Measurements from ENCODE around the gene SBSN.
"Not testable (repeated sequence)": the region's sequence is repeated elsewhere in the genome, so short reads cannot be mapped to it uniquely, and the experiment has no call there.

Gene SBSN

DNA sequence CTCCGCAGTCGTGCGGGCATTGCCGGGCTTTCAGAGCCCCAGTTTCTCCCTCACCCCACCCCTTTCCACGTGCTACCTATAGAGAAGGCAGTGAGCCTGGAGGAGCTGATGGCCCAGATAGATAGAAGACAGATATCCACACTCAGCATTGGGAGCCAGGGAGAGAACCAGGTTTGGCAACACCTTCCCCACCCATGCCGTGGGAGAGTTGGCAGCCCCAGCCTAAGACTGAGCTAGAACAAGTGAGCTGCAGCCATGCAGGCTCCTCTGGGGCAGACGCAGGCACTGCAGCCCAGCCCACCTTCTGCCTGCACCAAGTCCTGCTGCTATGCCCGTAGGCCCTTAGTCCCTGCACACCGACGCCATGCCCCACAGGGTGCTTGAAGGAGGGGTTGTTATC lies 27.5 kb downstream of the SBSN start:
- DNase-seq: no peak

DNA sequence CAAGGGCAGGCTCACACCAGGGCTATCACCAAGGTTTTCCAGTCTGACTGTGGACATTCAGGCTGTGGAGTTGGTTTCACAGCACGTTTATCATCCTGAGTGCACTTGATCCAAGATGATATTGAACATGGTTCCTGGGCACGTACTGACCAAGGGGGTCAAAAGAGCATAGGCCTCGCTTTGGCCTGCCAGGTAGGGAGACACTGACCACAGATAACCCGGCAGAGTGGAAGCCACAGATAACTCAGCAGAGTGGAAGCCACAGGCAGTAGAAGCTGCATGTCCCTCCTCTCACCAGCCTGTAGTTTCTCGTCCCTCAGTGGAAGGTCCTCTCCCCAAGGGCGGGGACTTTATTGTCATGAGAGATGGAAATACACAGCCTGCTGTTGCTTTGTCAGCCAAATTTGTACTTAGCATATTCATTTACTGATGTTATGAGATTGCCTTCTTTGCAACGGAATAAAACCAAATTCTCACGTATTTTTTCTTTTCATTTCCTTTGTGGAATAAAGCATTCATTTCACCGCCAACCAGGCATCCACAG lies 29.1 kb downstream of the SBSN start:
- peak; percentile 19 for DNase-seq

GRCh38 chr19:35498220-35498619 lies 29.9 kb downstream of the SBSN start:
- DNase-seq: no peak

- no peak for DNase-seq
Observed at GRCh38 chr19:35497406-35497805, 30.7 kb downstream of the SBSN start.

DNA sequence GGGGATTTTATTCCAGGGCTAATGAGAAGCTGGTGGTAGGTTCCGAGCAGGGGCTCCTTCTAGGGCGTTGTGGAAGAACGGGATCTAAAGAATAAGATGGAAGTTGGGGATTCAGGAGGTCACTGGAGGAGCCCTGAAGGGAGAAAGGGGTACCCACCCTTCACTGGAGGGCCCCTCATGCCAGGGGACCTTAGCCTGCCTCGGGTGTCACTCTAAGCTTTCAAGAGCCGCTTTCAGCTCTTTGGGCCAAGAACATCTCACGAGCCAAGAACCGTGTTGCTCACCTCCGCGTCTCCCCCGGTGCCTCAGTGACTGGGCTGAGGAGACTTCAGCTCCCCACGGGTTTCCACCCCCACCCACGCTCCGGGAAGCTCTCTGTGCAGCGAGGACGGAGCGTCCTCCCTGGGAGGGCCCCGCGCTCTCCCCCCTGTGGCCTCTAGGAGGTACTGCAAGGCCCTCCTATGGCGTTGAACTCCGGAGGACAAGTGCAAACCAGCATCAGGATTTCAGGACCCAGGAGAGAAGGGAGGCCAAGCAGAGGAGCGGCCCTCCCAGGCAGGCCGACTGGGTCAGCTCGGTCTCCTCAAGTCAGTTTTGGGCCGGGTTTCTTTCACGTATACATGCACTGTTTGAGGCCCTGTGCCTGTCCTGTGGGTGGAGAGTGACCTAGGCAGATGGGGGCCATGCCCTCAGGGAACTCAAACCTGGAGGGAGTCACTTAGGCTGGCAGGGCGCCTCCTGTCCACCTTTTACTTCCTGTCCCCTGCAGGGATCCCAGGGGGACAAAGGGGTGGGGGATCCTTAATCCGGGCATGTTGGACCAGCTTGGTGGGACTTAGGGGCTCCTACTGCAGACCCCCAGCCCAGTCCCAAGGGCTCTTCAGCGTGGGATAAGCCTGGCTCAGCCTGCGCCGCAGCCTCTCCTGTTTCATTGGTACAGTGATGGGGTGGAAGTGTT lies 32.7 kb downstream of the SBSN start:
- DNase-seq: peak; percentile 60

- DNase-seq: no peak
Observed at GRCh38 chr19:35493971-35494370, 34.1 kb downstream of the SBSN start.

DNA sequence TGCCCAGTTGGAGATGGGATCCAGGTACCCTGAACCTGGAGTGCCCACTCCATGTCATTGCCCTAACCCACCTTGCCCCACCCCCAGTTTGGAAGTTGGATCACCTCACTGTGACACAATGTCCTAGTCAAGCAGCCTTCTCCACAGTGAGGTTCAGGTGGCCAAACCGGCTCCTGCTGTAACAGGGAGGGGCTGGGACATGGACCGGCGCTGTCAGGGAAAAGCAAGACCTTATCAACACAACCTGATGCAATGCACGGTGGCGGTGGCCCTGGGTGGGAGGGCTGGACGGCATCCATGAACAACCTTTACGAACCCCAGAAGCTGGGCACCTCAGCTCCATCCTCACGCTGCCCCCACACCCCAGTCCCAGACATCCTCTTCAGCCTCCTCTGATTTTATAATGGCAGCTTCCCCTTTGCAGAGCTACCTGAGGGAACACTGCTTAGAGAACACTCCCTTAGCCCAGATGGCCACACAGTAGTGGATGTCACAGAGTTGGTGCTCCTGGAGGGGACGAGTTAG lies 36.2 kb downstream of the SBSN start:
- DNase-seq: no peak

GRCh38 chr19:35490364-35490763 lies 37.7 kb downstream of the SBSN start, which contains the start of gene KRTDAP:
Gene KRTDAP (minus strand): TSS chr19:35490464. CDS start chr19:35490442, 22 bp downstream.
- no peak for DNase-seq

DNA sequence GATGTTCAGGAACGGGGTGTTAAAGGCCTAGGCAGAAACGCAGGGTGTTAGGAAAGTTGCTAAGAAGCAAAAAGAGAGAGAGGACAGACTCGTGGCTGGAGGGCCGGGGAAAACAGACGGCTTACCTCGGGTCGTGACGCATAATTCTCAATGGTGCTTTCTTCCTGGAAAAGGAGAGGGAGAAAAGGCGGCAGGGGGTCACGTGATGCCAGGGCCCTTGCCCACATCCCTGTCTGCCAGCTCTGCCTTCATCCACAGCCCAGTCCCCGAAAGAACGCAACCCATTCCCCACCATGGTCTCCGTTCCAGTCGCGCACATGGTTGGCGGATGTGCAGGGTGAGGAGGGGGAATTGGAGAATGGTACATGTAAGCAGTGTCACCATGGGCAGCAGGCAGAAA lies 39.4 kb downstream of the SBSN start:
- DNase-seq: no peak

DNA sequence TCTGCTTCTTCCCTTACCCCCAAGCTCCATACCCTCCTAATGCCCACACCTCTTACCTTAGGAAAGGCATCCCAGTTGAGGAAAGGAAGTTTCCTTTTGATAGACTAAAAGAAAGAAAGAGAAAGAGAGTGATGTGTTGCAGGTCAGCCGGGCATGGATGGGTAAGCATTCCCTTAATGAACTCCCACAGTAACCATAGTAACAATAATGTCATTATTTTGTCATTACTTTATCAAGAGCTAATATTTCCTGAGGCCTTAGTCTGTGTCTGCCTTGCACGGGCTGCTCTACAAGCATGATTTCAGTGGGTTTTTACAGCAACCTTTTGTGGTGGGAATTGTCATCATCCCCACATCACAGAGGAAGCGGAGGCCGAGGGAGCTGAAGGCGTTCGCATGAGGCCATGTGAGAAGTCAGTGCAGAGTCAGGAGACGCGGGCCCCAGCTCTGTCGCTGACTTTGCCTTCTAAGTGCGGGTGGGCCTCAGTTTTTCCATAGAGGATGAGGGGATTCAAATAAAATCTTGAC lies 40.4 kb downstream of the SBSN start:
- DNase-seq: no peak

- no peak for DNase-seq
Observed at GRCh38 chr19:35486268-35486708, 41.8 kb downstream of the SBSN start.

- no peak for DNase-seq
Observed at GRCh38 chr19:35484252-35485036, 43.7 kb downstream of the SBSN start.

GRCh38 chr19:35483089-35483488 lies 45.0 kb downstream of the SBSN start:
- DNase-seq: no peak

DNA sequence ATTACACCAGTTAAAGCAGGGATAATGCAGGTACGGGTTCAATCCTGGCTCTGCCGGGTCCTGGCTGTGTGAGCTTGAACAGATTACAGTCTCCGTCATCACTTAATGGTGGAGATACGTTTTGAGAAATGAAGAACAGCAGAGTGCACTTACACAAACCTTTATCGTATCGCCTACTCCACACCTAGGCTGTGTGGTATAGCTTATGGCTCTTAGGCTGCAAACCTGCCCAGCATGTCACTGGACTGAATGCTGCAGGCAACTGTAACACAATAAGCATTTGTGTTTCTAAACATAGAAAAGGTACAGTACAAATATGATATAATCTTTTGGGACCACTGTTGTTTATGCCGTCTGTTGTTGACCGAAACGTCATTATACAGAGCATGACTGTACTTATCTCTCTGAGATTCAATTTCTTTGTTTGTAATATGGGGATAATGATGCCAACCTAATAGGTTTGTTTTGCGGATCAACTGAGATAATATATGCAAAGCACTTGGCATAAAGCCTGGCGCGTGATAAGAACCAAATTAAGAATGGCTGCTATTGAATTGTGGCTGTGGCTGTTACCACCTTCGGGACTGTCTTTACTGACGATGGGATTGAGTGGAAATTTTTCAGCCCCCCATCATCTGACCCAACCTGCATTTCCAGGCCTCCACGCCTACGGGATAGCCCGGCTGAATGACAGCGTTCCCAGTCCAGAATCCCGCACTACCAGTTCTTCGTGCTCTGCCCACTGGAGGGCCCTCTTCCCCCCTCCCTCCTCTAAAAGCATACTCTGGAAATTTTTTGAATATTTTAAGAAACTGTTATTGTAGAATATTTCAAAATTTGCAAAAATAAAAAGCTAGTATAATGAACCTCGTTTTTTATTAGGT lies 49.1 kb downstream of the SBSN start:
- peak; percentile 96 for DNase-seq

DNA sequence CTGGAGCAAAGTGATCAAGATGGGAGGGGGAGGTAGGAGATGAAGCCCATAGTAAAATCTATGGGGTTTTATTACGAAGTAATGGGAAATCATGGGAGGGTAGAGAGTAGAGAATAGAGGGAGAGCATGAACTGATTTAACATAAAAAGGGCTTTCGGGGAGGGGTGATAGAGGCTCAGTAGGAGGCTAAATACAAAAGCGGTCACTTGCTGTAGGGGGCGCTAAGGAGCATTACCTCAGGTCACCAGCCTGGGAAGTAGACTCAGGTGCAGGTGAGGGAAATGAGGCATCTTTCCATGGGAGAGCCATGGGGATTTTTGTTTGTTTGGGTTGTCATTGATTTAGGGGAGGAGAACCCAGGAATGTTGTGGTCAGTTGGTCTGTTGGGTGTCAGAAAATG lies 52.0 kb downstream of the SBSN start:
- no peak for DNase-seq

- DNase-seq: not testable (repeated sequence)
Observed at GRCh38 chr19:35474594-35474993, 53.5 kb downstream of the SBSN start.

GRCh38 chr19:35474104-35474503 lies 54.0 kb downstream of the SBSN start:
- no peak for DNase-seq
